GM23248 (cell line): Measurements from ENCODE around the gene MACROD2. TPM values are rescaled to one million over a fixed set of nuclear protein-coding genes. Genes with fewer than 3 reads are reported as not detected.

Source experiments
- DNase-seq: peaks from one replicate; pipeline ENCODE4 v3.0.0-alpha.2; 2015
- H2AFZ ChIP-seq: fragments of 200-600 bp; sonication (generic); 2 replicates; pipeline ENCODE4 v1.6.1; 2016; ENCODE audit warnings: antibody characterized with exemption
- H3F3A ChIP-seq: fragments of 200-600 bp; sonication (generic); 2 replicates; pipeline ENCODE4 v1.6.1; 2016; ENCODE audit warnings: mild to moderate bottlenecking, antibody characterized with exemption, mixed run types; ENCODE audit not compliant: insufficient read depth
- H3K27ac ChIP-seq: fragments of 200-600 bp; sonication (generic); 2 replicates; pipeline ENCODE4 v1.5.1; 2016; ENCODE audit warnings: mild to moderate bottlenecking
- H3K27me3 ChIP-seq: fragments of 200-600 bp; sonication (generic); replicated peaks from 2 replicates; pipeline ENCODE4 v1.6.1; 2016; ENCODE audit warnings: mild to moderate bottlenecking; ENCODE audit not compliant: insufficient read depth
- H3K36me3 ChIP-seq: fragments of 200-600 bp; sonication (generic); 2 replicates; pipeline ENCODE4 v1.6.1; 2016; ENCODE audit warnings: low read depth, mild to moderate bottlenecking
- H3K4me1 ChIP-seq: fragments of 200-600 bp; sonication (generic); 2 replicates; pipeline ENCODE4 v1.6.1; 2016; ENCODE audit warnings: mild to moderate bottlenecking; ENCODE audit not compliant: insufficient read depth
- H3K4me2 ChIP-seq: fragments of 200-600 bp; sonication (generic); one replicate; pipeline ENCODE4 v1.6.1; 2016; ENCODE audit warnings: mild to moderate bottlenecking; ENCODE audit not compliant: unreplicated experiment
- H3K4me3 ChIP-seq: fragments of 200-600 bp; sonication (generic); 2 replicates; pipeline ENCODE4 v1.5.1; 2016; ENCODE audit warnings: mild to moderate bottlenecking
- H3K79me2 ChIP-seq: fragments of 200-600 bp; sonication (generic); 2 replicates; pipeline ENCODE4 v1.6.1; 2016; ENCODE audit warnings: mild to moderate bottlenecking; ENCODE audit not compliant: insufficient read depth
- H3K9ac ChIP-seq: fragments of 200-600 bp; sonication (generic); 2 replicates; pipeline ENCODE4 v1.6.1; 2016; ENCODE audit warnings: mild to moderate bottlenecking
- H3K9me2 ChIP-seq: fragments of 200-600 bp; sonication (generic); 2 replicates; pipeline ENCODE4 v1.6.1; 2016; ENCODE audit warnings: mixed run types, mild to moderate bottlenecking, moderate library complexity; ENCODE audit not compliant: insufficient read depth
- H3K9me3 ChIP-seq: fragments of 200-600 bp; sonication (generic); one replicate; pipeline ENCODE4 v1.6.1; 2017; ENCODE audit warnings: low read depth
- H4K20me1 ChIP-seq: fragments of 200-600 bp; sonication (generic); 2 replicates; pipeline ENCODE4 v1.6.0; 2016; ENCODE audit not compliant: insufficient read depth
- EZH2 ChIP-seq: fragments of 200-600 bp; sonication (generic); IDR thresholded peaks from 2 replicates; pipeline ENCODE4 v1.6.1; 2018; ENCODE audit warnings: antibody characterized with exemption, mild to moderate bottlenecking; ENCODE audit not compliant: insufficient read depth, poor library complexity, severe bottlenecking
- EZH2phosphoT487 ChIP-seq: fragments of 200-600 bp; sonication (generic); IDR thresholded peaks from 2 replicates; pipeline ENCODE4 v1.6.1; 2018; ENCODE audit warnings: antibody characterized with exemption, moderate library complexity, mild to moderate bottlenecking, low read depth; ENCODE audit not compliant: insufficient read depth
- WGBS, 2 experiments: methylation state at CpG; one replicate each; pipeline ENCODE4 v1.1.6; 2015 to 2017; ENCODE audit warnings: low lambda C conversion rate in 2 of 2, low coverage in 1 of 2; ENCODE audit errors: missing lambda C conversion rate in 2 of 2; 5-methylcytosine and 5-hydroxymethylcytosine counted together
- in situ Hi-C: fragments of 300-500 bp; cut with MboI; formaldehyde crosslinking; loops from 2 replicates; pipeline ENCODE4 v1.15.0; 2020
- polyA plus RNA-seq: library from polyadenylated mRNA; unstranded; fragments of >200 nt; fragmentation: Nextera tagmentation; extraction: Ambion mirVana; gene quantifications from 2 replicates; pipeline ENCODE4 v1.2.1, GENCODE V29; 2016
- total RNA-seq: library from RNA; depleted of rRNA; stranded (reverse); fragments of >200 nt; shearing (Covaris generic); gene quantifications from 2 replicates; pipeline ENCODE4 v1.2.3, GENCODE V29; 2014

Gene MACROD2
- total and polyA plus RNA-seq, 2 experiments from 2014 or later: 1.1 to 3.1 TPM

- Histone ChIP-seq H3K9me2 (no peaks in the 10 kb centered on the region), H3K9me3 (no peaks in the 10 kb centered on the region), H3K9ac (no peak overlapping the region), H3K27ac (no peak overlapping the region), H3K4me2 (no peak overlapping the region), H3K36me3 (no peaks in the 10 kb centered on the region), H2AFZ (no peak overlapping the region), H3F3A (no peaks in the 10 kb centered on the region), H3K4me1 (no peaks in the 10 kb centered on the region), H3K79me2 (no peaks in the 10 kb centered on the region), H3K27me3 (no peaks in the 10 kb centered on the region), H3K4me3 (no peak overlapping the region), H4K20me1 (no peaks in the 10 kb centered on the region)
- TF ChIP-seq EZH2 (no peak), EZH2phosphoT487 (no peak)
- in situ Hi-C loops: no loop called here
- 78 to 79% methylated on average over 3 of the region's 3 CpGs for WGBS, 2 experiments
- no peak for DNase-seq
These were observed 737.0 kb downstream of the MACROD2 start for GRCh38 chr20:14732343-14732742.

- H3K9me2 ChIP-seq: no peaks in the 10 kb centered on the region
- no peak overlapping the region for H3K9ac ChIP-seq
- H3K4me1 ChIP-seq: no peaks in the 10 kb centered on the region
- H3K9me3 ChIP-seq: no peaks in the 10 kb centered on the region
- H2AFZ ChIP-seq: no peak overlapping the region
- H3K4me2 ChIP-seq: no peak overlapping the region
- H4K20me1 ChIP-seq: no peaks in the 10 kb centered on the region
- H3K36me3 ChIP-seq: no peaks in the 10 kb centered on the region
- in situ Hi-C loops: no loop called here
- H3F3A ChIP-seq: no peaks in the 10 kb centered on the region
- no peaks in the 10 kb centered on the region for H3K27me3 ChIP-seq
- no peaks in the 10 kb centered on the region for H3K79me2 ChIP-seq
- WGBS, 2 experiments: 47 to 61% methylated on average over 1 of the region's 1 CpG
- H3K27ac ChIP-seq: no peak overlapping the region
- H3K4me3 ChIP-seq: no peak overlapping the region
- no peak for DNase-seq
- no peak for TF ChIP-seq EZH2phosphoT487
- TF ChIP-seq EZH2: no peak
These were observed 737.7 kb downstream of the MACROD2 start for GRCh38 chr20:14732996-14733395.

DNA sequence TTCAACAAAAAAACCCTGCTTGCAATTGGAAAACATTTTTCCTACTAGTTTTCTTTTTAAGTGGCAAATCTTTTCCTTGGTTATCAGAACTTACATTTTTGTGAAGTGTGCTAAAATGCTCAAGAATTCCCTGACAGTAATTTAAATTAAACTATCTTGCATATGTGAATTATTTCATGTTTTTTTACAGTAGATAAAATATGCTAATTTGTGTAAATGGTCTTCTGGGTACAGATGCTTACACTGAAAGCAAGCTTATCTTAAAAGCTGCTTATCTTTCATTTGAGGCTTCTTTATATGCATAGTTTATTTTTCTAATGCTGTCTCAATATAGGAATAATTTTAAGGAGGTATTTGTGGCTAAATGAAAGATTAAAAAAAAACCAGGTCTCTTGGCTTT lies 745.1 kb downstream of the MACROD2 start:
- no peak overlapping the region for H3K9ac ChIP-seq
- H3K4me1 ChIP-seq: no peaks in the 10 kb centered on the region
- H3K79me2 ChIP-seq: no peaks in the 10 kb centered on the region
- no peak overlapping the region for H2AFZ ChIP-seq
- no peaks in the 10 kb centered on the region for H3K36me3 ChIP-seq
- no peak overlapping the region for H3K4me2 ChIP-seq
- no peak for DNase-seq
- H3K9me3 ChIP-seq: no peaks in the 10 kb centered on the region
- H3K9me2 ChIP-seq: no peaks in the 10 kb centered on the region
- no peak for TF ChIP-seq EZH2phosphoT487
- no peak for TF ChIP-seq EZH2
- H4K20me1 ChIP-seq: no peaks in the 10 kb centered on the region
- H3K4me3 ChIP-seq: no peak overlapping the region
- H3K27me3 ChIP-seq: no peaks in the 10 kb centered on the region
- in situ Hi-C loops: no loop called here
- H3F3A ChIP-seq: no peaks in the 10 kb centered on the region
- no peak overlapping the region for H3K27ac ChIP-seq

DNA sequence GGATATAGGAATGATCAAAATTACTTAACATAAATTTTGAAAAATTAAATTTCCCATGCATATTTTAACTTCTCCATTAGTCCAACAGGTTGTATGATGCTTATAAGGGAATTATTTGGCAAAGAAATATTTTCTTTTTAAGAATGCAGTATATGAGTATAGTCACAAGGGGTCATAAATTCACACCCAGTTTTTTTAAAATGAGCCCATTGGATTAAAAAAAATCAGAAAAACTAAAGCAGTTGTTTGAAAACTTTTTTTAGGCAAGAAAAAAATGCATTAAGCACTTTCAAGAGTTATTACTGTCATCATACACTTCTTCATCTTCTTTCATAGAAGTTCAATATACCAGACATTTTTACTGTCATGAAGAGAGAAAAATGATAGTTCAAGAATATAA lies 746.3 kb downstream of the MACROD2 start:
- no peaks in the 10 kb centered on the region for H3K27me3 ChIP-seq
- H3K9me2 ChIP-seq: no peaks in the 10 kb centered on the region
- H3F3A ChIP-seq: no peaks in the 10 kb centered on the region
- in situ Hi-C loops: no loop called here
- H4K20me1 ChIP-seq: no peaks in the 10 kb centered on the region
- TF ChIP-seq EZH2 (no peak), EZH2phosphoT487 (no peak)
- no peaks in the 10 kb centered on the region for H3K4me1 ChIP-seq
- H3K4me2 ChIP-seq: no peak overlapping the region
- no peak for DNase-seq
- no peaks in the 10 kb centered on the region for H3K36me3 ChIP-seq
- no peaks in the 10 kb centered on the region for H3K79me2 ChIP-seq
- H3K4me3 ChIP-seq: no peak overlapping the region
- no peaks in the 10 kb centered on the region for H3K9me3 ChIP-seq
- H3K9ac ChIP-seq: no peak overlapping the region
- no peak overlapping the region for H2AFZ ChIP-seq
- H3K27ac ChIP-seq: no peak overlapping the region

GRCh38 chr20:14744723-14745122 lies 749.4 kb downstream of the MACROD2 start:
- H3K9ac ChIP-seq: no peak overlapping the region
- H3K36me3 ChIP-seq: no peaks in the 10 kb centered on the region
- no peaks in the 10 kb centered on the region for H3K79me2 ChIP-seq
- WGBS, 2 experiments: 55 to 63% methylated on average over 3 of the region's 3 CpGs
- no peaks in the 10 kb centered on the region for H3F3A ChIP-seq
- no peak overlapping the region for H3K27ac ChIP-seq
- no peak overlapping the region for H3K4me2 ChIP-seq
- TF ChIP-seq EZH2phosphoT487 (no peak), EZH2 (no peak)
- in situ Hi-C loops: no loop called here
- H3K4me1 ChIP-seq: no peaks in the 10 kb centered on the region
- no peaks in the 10 kb centered on the region for H4K20me1 ChIP-seq
- no peaks in the 10 kb centered on the region for H3K9me3 ChIP-seq
- no peak for DNase-seq
- H3K4me3 ChIP-seq: no peak overlapping the region
- H3K27me3 ChIP-seq: no peaks in the 10 kb centered on the region
- H3K9me2 ChIP-seq: no peaks in the 10 kb centered on the region
- H2AFZ ChIP-seq: no peak overlapping the region
